Lower lobe of right lung (tissue), 2 donors: ENCODE data around the gene CFAP410. TPM values are rescaled to one million over a fixed set of nuclear protein-coding genes. Genes with fewer than 3 reads are reported as not detected.

Experiments
- ATAC-seq, 2 donors: fragments of 200-7000 bp; cut with Tn5 transposase; one replicate each; pipeline ENCODE4 v1.9.1; 2020 to 2022; ENCODE audit warnings: mild to moderate bottlenecking in 2 of 2, moderate library complexity in 2 of 2
- DNase-seq: peaks from one replicate; pipeline ENCODE4 v3.0.0-alpha.2; 2020
- H3K27ac ChIP-seq: fragments of 200-600 bp; one replicate; pipeline ENCODE4 v1.8.0; 2022
- H3K27me3 ChIP-seq: fragments of 200-600 bp; one replicate; pipeline ENCODE4 v1.8.0; 2022; ENCODE audit warnings: low read depth
- H3K36me3 ChIP-seq: fragments of 200-600 bp; one replicate; pipeline ENCODE4 v1.8.0; 2022; ENCODE audit warnings: mild to moderate bottlenecking
- H3K4me1 ChIP-seq: fragments of 200-600 bp; one replicate; pipeline ENCODE4 v1.8.0; 2022
- H3K4me3 ChIP-seq: fragments of 200-600 bp; one replicate; pipeline ENCODE4 v1.8.0; 2022; ENCODE audit warnings: mild to moderate bottlenecking
- H3K9me3 ChIP-seq: fragments of 200-600 bp; one replicate; pipeline ENCODE4 v1.8.0; 2022
- intact Hi-C: fragments of 100-400 bp; cut with DNase I; formaldehyde crosslinking; loops from one replicate; pipeline ENCODE4 v1.11.0; 2022
- total RNA-seq: library from RNA; stranded (reverse); fragmentation: NEBNext Ultra II Directional; extraction: Animal tissue kit (Norgen Biotek cat#: 25700); gene quantifications from one replicate; pipeline ENCODE4 v1.2.1, GENCODE V29; 2021
- TF ChIP-seq, protein P1 (sequence below): fragments of 200-600 bp; IDR thresholded peaks from one replicate; pipeline ENCODE4 v1.8.0; 2022; ENCODE audit warnings: antibody characterized with exemption, mild to moderate bottlenecking
- donor health status: DM: no; HTN: yes; CAD: no; lungs with severe emphysema.

CFAP410 gene
- total RNA-seq, 1 donor from 2014 or later: 20.3 TPM

DNA sequence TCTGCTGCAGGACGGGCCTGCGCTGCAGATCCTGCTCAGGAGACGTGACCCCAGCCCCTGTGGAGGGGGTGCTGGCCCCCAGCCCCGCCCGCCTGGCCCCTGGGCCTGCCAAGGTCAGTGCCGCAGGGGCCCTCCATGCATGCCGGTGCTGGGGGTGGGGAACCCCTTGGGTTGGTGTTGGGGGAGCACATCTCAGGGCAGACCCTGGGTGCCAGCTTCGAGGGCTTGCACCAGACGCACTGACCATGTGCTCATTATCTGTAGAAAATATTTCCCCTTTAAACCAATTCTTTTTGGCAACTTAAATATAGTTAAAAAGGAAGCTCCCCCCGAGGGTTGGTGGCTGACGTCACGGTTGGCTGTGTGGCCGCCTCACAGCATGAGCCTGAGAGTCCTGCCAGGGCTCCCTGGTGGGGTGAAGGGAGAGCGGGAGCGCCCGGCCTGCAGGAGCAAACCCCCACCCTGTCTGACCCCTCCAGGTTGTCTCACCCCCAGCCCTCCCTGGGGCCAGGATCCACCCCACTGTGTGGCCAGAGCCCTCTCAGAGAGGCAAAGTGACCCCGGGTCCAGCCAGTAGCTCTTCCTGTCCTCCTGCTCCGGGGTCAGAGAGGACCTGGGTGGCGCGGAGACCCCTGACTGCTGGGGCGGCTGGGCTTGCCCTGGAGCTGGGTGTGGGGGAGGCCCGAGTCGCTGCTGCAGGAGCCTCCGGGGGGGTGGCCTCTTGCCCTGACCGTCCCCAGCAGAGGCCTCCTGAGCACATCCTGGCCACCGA is 44.6 kb downstream of the CFAP410 start:
- DNase-seq (no peak), ATAC-seq (no peak)
- H3K36me3 ChIP-seq: no peaks in the 10 kb centered on the region
- no peaks in the 10 kb centered on the region for H3K27me3 ChIP-seq
- H3K4me3 ChIP-seq: no peak overlapping the region
- peaks cover 30% of the 10 kb centered on the region for H3K4me1 ChIP-seq
- H3K27ac ChIP-seq: no peak overlapping the region
- TF ChIP-seq, protein P1, sequence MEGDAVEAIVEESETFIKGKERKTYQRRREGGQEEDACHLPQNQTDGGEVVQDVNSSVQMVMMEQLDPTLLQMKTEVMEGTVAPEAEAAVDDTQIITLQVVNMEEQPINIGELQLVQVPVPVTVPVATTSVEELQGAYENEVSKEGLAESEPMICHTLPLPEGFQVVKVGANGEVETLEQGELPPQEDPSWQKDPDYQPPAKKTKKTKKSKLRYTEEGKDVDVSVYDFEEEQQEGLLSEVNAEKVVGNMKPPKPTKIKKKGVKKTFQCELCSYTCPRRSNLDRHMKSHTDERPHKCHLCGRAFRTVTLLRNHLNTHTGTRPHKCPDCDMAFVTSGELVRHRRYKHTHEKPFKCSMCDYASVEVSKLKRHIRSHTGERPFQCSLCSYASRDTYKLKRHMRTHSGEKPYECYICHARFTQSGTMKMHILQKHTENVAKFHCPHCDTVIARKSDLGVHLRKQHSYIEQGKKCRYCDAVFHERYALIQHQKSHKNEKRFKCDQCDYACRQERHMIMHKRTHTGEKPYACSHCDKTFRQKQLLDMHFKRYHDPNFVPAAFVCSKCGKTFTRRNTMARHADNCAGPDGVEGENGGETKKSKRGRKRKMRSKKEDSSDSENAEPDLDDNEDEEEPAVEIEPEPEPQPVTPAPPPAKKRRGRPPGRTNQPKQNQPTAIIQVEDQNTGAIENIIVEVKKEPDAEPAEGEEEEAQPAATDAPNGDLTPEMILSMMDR: no peak
- intact Hi-C loops: no loop called here
- no peaks in the 10 kb centered on the region for H3K9me3 ChIP-seq

DNA sequence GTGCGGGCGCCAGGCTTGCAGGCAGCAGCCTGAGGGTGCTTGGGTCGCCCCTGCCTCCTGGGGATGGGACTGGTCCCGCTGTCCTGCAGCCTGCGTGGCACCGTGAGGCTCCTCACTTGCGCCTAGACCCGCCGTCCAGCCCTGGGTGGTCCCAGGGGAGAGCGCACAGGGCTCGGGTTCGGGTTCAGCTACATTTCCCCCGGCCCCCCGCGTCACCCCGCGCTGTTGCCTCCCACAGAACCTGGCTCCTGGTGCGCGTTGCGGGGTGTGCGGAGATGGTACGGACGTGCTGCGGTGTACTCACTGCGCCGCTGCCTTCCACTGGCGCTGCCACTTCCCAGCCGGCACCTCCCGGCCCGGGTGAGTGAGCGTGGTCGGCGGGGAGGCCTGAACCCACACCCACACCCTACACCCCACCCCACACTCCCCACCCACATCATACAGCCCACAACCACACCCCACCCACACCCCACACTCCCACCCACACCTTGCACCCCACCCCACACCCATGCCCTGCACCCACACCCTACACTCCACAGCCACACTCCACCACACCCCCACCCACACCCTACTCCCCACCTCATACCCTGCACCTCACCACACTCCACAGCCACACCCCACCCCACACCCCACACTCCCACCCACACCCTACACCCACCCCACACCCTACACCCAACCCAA is 45.5 kb downstream of the CFAP410 start:
- Histone ChIP-seq H3K27ac (no peak overlapping the region), H3K27me3 (no peaks in the 10 kb centered on the region), H3K4me1 (peaks cover 22% of the 10 kb centered on the region), H3K36me3 (no peaks in the 10 kb centered on the region), H3K9me3 (no peaks in the 10 kb centered on the region), H3K4me3 (no peak overlapping the region)
- no peak for DNase-seq
- intact Hi-C loops: no loop called here
- TF ChIP-seq, protein P1: no peak
- ATAC-seq: no peak

DNA sequence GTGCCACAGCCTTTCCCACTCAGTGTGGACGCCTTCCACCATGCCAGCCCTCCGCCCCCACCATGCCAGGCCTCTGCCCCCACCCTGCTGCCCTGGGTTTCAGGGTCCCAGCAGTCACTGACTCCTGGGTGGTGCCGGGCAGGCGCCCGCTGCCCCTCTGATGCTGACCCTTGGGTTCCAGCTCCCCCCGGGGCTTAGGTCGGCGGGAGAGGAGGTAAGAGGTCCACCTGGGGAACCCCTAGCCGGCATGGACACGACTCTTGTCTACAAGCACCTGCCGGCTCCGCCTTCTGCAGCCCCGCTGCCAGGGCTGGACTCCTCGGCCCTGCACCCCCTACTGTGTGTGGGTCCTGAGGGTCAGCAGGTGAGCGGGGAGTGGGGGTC is 46.4 kb downstream of the CFAP410 start:
- H3K36me3 ChIP-seq: no peaks in the 10 kb centered on the region
- H3K9me3 ChIP-seq: no peaks in the 10 kb centered on the region
- DNase-seq (no peak), ATAC-seq (no peak)
- H3K27ac ChIP-seq: no peak overlapping the region
- no peak overlapping the region for H3K4me3 ChIP-seq
- peaks cover 16% of the 10 kb centered on the region for H3K4me1 ChIP-seq
- intact Hi-C loops: no loop called here
- no peaks in the 10 kb centered on the region for H3K27me3 ChIP-seq
- TF ChIP-seq, protein P1: no peak

DNA sequence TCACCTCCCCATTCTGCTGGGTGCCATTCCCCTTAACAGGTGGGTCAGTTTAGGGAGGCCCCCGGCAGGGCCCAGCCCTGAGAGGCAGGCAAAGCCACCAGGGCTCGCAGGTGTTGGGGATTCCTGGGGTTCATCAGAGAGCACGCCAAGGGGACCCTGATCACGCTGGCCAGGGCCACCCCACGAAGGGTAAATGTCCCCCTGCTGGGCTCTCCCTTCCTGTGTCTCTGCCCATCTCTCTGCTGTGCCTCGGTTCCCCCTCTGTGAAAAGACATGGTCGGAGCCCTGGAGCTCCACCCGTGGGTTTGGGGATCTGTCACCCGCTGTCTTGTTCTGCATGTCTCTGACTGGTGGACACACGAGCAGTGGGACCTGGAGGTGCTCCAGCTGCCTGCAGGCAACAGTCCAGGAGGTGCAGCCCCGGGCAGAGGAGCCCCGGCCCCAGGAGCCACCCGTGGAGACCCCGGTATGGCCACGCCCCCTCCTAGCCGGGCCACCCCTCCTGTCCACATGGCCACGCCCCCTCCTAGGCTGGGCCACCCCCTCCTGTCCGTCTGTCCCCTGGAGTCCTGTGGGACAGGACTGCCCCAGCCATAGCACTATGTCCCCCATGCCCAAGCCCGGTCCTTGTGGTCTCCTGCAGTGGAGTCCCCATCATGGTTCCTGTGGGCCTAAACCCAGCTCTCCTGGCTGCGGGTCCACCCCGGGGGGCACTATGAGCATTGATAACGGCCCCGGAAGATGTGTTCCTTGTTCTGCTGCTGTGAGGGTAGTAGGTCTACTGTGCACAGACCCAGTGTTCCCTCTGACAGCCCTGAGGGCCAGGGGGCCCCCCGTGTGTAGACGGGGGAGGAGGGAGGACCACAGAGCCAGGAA is 47.0 kb downstream of the CFAP410 start:
- TF ChIP-seq, protein P1: no peak
- Histone ChIP-seq H3K36me3 (no peaks in the 10 kb centered on the region), H3K27me3 (peaks cover 3% of the 10 kb centered on the region), H3K9me3 (no peaks in the 10 kb centered on the region), H3K4me1 (peaks cover 10% of the 10 kb centered on the region), H3K27ac (no peak overlapping the region), H3K4me3 (no peak overlapping the region)
- intact Hi-C loops: no loop called here
- no peak for ATAC-seq
- DNase-seq: no peak

DNA sequence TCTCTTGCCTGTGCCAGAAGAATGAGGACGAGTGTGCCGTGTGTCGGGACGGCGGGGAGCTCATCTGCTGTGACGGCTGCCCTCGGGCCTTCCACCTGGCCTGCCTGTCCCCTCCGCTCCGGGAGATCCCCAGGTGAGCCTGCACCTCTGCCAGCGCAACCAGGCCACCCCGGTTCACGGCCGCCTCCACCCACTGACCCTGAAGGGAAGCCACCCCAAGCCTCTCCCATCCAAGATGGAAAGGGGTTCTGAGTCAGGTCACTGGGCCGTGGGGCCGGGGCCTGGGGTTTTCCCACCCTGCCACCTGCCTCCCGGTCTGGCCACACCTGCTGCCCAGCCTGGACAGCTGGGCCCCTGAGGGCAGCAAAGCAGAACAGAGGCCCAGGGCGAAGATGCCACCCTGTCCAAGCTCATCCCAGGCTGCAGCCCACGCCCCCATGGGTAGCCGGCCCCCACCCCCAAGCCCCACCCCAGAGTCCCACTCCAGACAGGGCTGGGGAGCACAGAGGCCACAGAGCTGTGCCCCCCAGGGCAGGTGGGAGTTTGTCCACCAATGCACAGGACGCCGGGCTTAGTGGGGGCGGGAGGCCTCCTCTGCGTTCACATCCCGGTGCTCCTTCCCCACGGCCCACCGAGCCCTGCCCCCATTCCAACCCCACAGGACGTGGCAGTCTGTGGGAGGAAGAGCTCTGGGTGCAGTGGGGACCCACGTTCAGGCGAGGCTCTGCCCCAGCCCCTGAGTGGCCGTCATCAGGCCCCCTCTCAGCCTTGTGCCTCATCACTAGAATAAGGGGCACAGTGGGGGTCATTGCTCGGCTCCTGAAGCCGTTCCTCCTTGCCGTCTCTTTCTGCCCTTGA is 47.9 kb downstream of the CFAP410 start:
- Histone ChIP-seq H3K4me1 (peaks cover 10% of the 10 kb centered on the region), H3K36me3 (no peaks in the 10 kb centered on the region), H3K9me3 (no peaks in the 10 kb centered on the region), H3K27ac (no peak overlapping the region), H3K27me3 (peaks cover 12% of the 10 kb centered on the region), H3K4me3 (no peak overlapping the region)
- ATAC-seq: no peak
- no peak for DNase-seq
- TF ChIP-seq, protein P1: no peak
- intact Hi-C loops: no loop called here
